ENCODE data around the gene UCHL3. TPM values are rescaled to one million over a fixed set of nuclear protein-coding genes. Genes with fewer than 3 reads are reported as not detected.

Gene UCHL3
- total and polyA plus RNA-seq, 2 donors (not counting 3 experiments of a cell fraction or from before 2014, with no cell fraction given), result 31.3 to 46.8 TPM

DNA sequence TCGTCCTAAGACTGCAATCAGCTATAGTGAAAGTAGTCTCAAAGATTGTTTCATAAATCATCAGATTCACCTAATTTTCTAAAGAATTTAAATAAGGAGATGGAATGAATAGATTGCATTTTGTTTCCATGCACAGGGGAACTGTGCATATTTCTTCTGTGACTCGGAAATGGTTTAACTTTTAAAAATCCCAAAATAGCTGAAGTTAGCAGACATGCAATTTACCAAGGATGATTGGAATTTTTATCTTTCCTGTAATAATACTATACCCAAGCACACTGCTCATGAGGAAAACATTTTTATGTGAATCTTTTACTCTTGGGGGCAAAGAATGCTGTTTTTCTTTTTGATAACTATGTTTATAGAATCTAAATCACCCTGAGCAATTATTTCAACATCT, 71.6 kb downstream of the UCHL3 start:
- FAIRE-seq (no peak), DNase-seq (ENCODE audit: low read depth, low spot score) (peak; percentile 36)
- intact Hi-C loops (cut with micrococcal nuclease) (loop anchor here (2.0 to 5.0 kb wide), 2 partner anchors 14 to 39 kb away; no protein-coding TSS in a partner anchor), dilution Hi-C loops (cut with MboI; ENCODE audit: extremely low pct_ligation_motif_present, low sequenced_read_pairs) (no loop called here)
- TF ChIP-seq GATA2 (IDR thresholded peaks at IDR 0.05; ENCODE audit: insufficient read depth, insufficient read length, low read depth, low read length) (peak; percentile 11), POLR2A (IDR thresholded peaks at IDR 0.05; ENCODE audit: low read depth, low read length) (no peak), FOS (IDR thresholded peaks at IDR 0.05; ENCODE audit: borderline replicate concordance, insufficient read depth, low read length) (no peak), JUN (IDR thresholded peaks at IDR 0.05; ENCODE audit: borderline replicate concordance, insufficient read depth, insufficient read length, low read depth) (peak; percentile 4), POLR2AphosphoS5 (IDR thresholded peaks at IDR 0.05; ENCODE audit: insufficient read depth, low read depth, low read length) (no peak)
- Histone ChIP-seq H3K79me2 (ENCODE audit: control insufficient read depth, insufficient read depth, low read length) (no peaks in the 10 kb centered on the region), H3K4me1 (ENCODE audit: control insufficient read depth, extremely low read depth, insufficient read depth, low read length) (peaks cover 8% of the 10 kb centered on the region), H4K20me1 (replicated peaks; ENCODE audit: control insufficient read depth, extremely low read depth, insufficient read depth, low read length) (no peaks in the 10 kb centered on the region), H3K4me3 (replicated peaks in 1 of 3; ENCODE audit: insufficient read depth in 1 of 3, low read depth in 1 of 3, low read length in 3 of 3) (no peak overlapping the region), H3K36me3 (ENCODE audit: control insufficient read depth in 2 of 2, extremely low read depth in 1 of 2, insufficient read depth in 2 of 2, low read length in 2 of 2) (no peaks in the 10 kb centered on the region), H3K27me3 (ENCODE audit: control insufficient read depth in 2 of 2, insufficient read depth in 2 of 2, low read length in 2 of 2) (no peaks in the 10 kb centered on the region), H3K27ac (ENCODE audit: insufficient read depth, low read depth, low read length) (no peak overlapping the region), H3K9me3 (replicated peaks; ENCODE audit: control insufficient read depth, insufficient read depth, low read length) (no peaks in the 10 kb centered on the region), H3K9me1 (replicated peaks; ENCODE audit: control insufficient read depth, extremely low read depth, insufficient read depth, low read length) (no peaks in the 10 kb centered on the region), H2AFZ (ENCODE audit: low read depth, low read length) (no peak overlapping the region), H3K4me2 (ENCODE audit: insufficient read depth, low read length) (peak overlapping the region; percentile 84), H3K9ac (replicated peaks; ENCODE audit: extremely low read depth, insufficient read depth, low read length) (no peak overlapping the region)
- ChIA-PET POLR2A (no interaction called here), CTCF (interaction anchor here (1.0 kb wide), 2 partner anchors 13 to 19 kb away, joined by 3 read pairs; no protein-coding TSS in a partner anchor)
- BruUV-seq (replicated peaks), result no TSS peak

DNA sequence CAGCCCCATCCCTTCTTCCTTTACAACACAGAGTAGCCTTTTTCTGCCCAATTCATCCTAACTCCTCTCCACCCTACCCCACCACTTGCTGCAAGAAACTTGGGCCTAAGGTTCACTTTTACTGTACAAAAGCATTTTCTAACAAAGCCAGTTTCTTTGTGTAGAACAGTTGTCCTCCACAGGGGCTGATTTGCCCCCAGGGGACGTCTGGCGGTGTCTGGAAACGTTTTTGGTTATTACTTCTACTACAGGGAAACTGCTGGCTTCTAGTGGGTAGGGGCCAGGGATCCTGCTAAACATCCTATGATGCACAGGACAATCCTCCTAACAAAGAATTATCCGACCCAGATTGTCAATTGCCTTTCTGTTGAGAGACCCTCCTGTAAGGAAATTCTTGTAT, 79.2 kb downstream of the UCHL3 start:
- TF ChIP-seq MYC (IDR thresholded peaks at IDR 0.05; ENCODE audit: low read depth, low read length) (no peak), GATA2 (IDR thresholded peaks at IDR 0.05; ENCODE audit: insufficient read depth, insufficient read length, low read depth, low read length) (no peak), JUN (IDR thresholded peaks at IDR 0.05; ENCODE audit: borderline replicate concordance, insufficient read depth, insufficient read length, low read depth) (no peak), EZH2 (IDR thresholded peaks at IDR 0.05; ENCODE audit: borderline replicate concordance, low read depth, low read length, severe bottlenecking) (no peak), FOS (IDR thresholded peaks at IDR 0.05; ENCODE audit: borderline replicate concordance, insufficient read depth, low read length) (no peak)
- TF ChIP-seq, protein P1, sequence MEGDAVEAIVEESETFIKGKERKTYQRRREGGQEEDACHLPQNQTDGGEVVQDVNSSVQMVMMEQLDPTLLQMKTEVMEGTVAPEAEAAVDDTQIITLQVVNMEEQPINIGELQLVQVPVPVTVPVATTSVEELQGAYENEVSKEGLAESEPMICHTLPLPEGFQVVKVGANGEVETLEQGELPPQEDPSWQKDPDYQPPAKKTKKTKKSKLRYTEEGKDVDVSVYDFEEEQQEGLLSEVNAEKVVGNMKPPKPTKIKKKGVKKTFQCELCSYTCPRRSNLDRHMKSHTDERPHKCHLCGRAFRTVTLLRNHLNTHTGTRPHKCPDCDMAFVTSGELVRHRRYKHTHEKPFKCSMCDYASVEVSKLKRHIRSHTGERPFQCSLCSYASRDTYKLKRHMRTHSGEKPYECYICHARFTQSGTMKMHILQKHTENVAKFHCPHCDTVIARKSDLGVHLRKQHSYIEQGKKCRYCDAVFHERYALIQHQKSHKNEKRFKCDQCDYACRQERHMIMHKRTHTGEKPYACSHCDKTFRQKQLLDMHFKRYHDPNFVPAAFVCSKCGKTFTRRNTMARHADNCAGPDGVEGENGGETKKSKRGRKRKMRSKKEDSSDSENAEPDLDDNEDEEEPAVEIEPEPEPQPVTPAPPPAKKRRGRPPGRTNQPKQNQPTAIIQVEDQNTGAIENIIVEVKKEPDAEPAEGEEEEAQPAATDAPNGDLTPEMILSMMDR (IDR thresholded peaks at IDR 0.05; ENCODE audit: extremely low read depth in 1 of 2, insufficient read depth in 1 of 2, low read depth in 1 of 2, low read length in 2 of 2), result no peak
- TF ChIP-seq, protein P2, sequence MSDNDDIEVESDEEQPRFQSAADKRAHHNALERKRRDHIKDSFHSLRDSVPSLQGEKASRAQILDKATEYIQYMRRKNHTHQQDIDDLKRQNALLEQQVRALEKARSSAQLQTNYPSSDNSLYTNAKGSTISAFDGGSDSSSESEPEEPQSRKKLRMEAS (IDR thresholded peaks at IDR 0.05; ENCODE audit: insufficient read depth, insufficient read length), result no peak
- BruUV-seq (replicated peaks), result no TSS peak
- dilution Hi-C loops (cut with MboI; ENCODE audit: extremely low pct_ligation_motif_present, low sequenced_read_pairs), result no loop called here
- POLR2A ChIA-PET, result no interaction called here
- CTCF ChIA-PET, result no interaction called here
- H3K4me1 ChIP-seq (ENCODE audit: control insufficient read depth, extremely low read depth, insufficient read depth, low read length), result no peaks in the 10 kb centered on the region
- no peaks in the 10 kb centered on the region for H3K9me1 ChIP-seq (replicated peaks; ENCODE audit: control insufficient read depth, extremely low read depth, insufficient read depth, low read length)
- no peaks in the 10 kb centered on the region for H3K79me2 ChIP-seq (ENCODE audit: control insufficient read depth, insufficient read depth, low read length)
- H3K27me3 ChIP-seq (ENCODE audit: control insufficient read depth in 2 of 2, insufficient read depth in 2 of 2, low read length in 2 of 2), result no peaks in the 10 kb centered on the region
- no peak for DNase-seq (ENCODE audit: low read depth, low spot score)
- peak; percentile 24 for FAIRE-seq
- no peaks in the 10 kb centered on the region for H4K20me1 ChIP-seq (replicated peaks; ENCODE audit: control insufficient read depth, extremely low read depth, insufficient read depth, low read length)
- H3K9ac ChIP-seq (replicated peaks; ENCODE audit: extremely low read depth, insufficient read depth, low read length), result no peak overlapping the region
- H3K4me2 ChIP-seq (ENCODE audit: insufficient read depth, low read length), result no peak overlapping the region
- no peak overlapping the region for H3K27ac ChIP-seq (ENCODE audit: insufficient read depth, low read depth, low read length)
- no peak overlapping the region for H2AFZ ChIP-seq (ENCODE audit: low read depth, low read length)
- intact Hi-C loops (cut with micrococcal nuclease), result no loop called here
- H3K9me3 ChIP-seq (replicated peaks; ENCODE audit: control insufficient read depth, insufficient read depth, low read length), result no peaks in the 10 kb centered on the region
- H3K36me3 ChIP-seq (ENCODE audit: control insufficient read depth in 2 of 2, extremely low read depth in 1 of 2, insufficient read depth in 2 of 2, low read length in 2 of 2), result no peaks in the 10 kb centered on the region
- no peak overlapping the region for H3K4me3 ChIP-seq (replicated peaks in 1 of 3; ENCODE audit: insufficient read depth in 1 of 3, low read depth in 1 of 3, low read length in 3 of 3)
